A673 (cell line): ENCODE results near the gene LRRC74B. TPM values are rescaled to one million over a fixed set of nuclear protein-coding genes. Genes with fewer than 3 reads are reported as not detected.
A peak's percentile ranks its signal among the peaks of the same experiment; 100 is the strongest.

Experiments
- BruUV-seq: library from RNA; stranded (reverse); fragments of 400-500 nt; replicated peaks from 2 replicates; lab custom pipeline; 2021; lab: Mats Ljungman, UMichigan
- CTCF ChIA-PET: fragments of 300-600 bp; sonication (Branson Sonifier 250); formaldehyde crosslinking; loops from one replicate; lab custom pipeline; 2022; ENCODE audit warnings: antibody characterized with exemption; lab: Charles Lee
- POLR2A ChIA-PET: fragments of 300-600 bp; sonication (Branson Sonifier 250); formaldehyde crosslinking; loops from one replicate; lab custom pipeline; 2022; ENCODE audit warnings: antibody characterized with exemption; ENCODE audit not compliant: low non-redundant PET; lab: Charles Lee
- DNase-seq: peaks from one replicate; pipeline ENCODE4 v3.0.0-alpha.2; 2015; ENCODE audit warnings: low spot score
- H3K27ac ChIP-seq: fragments of 200-600 bp; sonication (generic); 2 replicates; pipeline ENCODE4 v1.5.1; 2016; ENCODE audit warnings: mixed run types, low read depth, mild to moderate bottlenecking, mixed read lengths, antibody characterized with exemption, low read length; ENCODE audit not compliant: poor library complexity, severe bottlenecking
- H3K27me3 ChIP-seq: fragments of 200-600 bp; sonication (generic); replicated peaks from 2 replicates; pipeline ENCODE4 v1.6.1; 2017; ENCODE audit warnings: mixed run types, low read depth, mild to moderate bottlenecking, mixed read lengths, antibody characterized with exemption, low read length; ENCODE audit not compliant: insufficient read depth, poor library complexity
- H3K36me3 ChIP-seq: fragments of 200-600 bp; sonication (generic); 2 replicates; pipeline ENCODE4 v1.6.1; 2016; ENCODE audit warnings: mixed run types, mild to moderate bottlenecking, mixed read lengths, antibody characterized with exemption, low read length; ENCODE audit not compliant: insufficient read depth, poor library complexity, severe bottlenecking
- H3K4me1 ChIP-seq: fragments of 200-600 bp; sonication (generic); 2 replicates; pipeline ENCODE4 v1.6.1; 2017; ENCODE audit warnings: mixed run types, mild to moderate bottlenecking, mixed read lengths, antibody characterized with exemption, low read length; ENCODE audit not compliant: insufficient read depth, poor library complexity, severe bottlenecking
- H3K4me3 ChIP-seq: fragments of 200-600 bp; sonication (generic); 2 replicates; pipeline ENCODE4 v1.5.1; 2016; ENCODE audit warnings: low read depth, mixed run types, mild to moderate bottlenecking, mixed read lengths, low read length; ENCODE audit not compliant: poor library complexity, severe bottlenecking
- H3K9me3 ChIP-seq: fragments of 200-600 bp; sonication (generic); 2 replicates; pipeline ENCODE4 v1.6.1; 2016; ENCODE audit warnings: mixed run types, low read depth, mild to moderate bottlenecking, mixed read lengths, antibody characterized with exemption, low read length; ENCODE audit not compliant: poor library complexity, severe bottlenecking
- CTCF ChIP-seq: fragments of 300-800, 200-600 bp; sonication (generic); conservative IDR thresholded peaks from 2 replicates; pipeline ENCODE4 v1.5.1; 2017; ENCODE audit warnings: low read depth, mild to moderate bottlenecking, antibody characterized with exemption, low read length, moderate library complexity, mixed read lengths
- EZH2 ChIP-seq: fragments of 200-600 bp; sonication (generic); IDR thresholded peaks from 2 replicates; pipeline ENCODE4 v1.6.1; 2017; ENCODE audit warnings: borderline replicate concordance, low read depth, mild to moderate bottlenecking, mixed read lengths, antibody characterized with exemption, low read length; ENCODE audit not compliant: poor library complexity, severe bottlenecking
- intact Hi-C: fragments of 100-400 bp; cut with micrococcal nuclease; formaldehyde crosslinking; loops from one replicate; pipeline ENCODE4 v1.10.0; 2022; ENCODE audit not compliant: unreplicated experiment
- total RNA-seq: library from RNA; stranded (reverse); gene quantifications from 2 replicates; pipeline ENCODE4 v1.2.3, GENCODE V29; 2021

Gene LRRC74B
- total RNA-seq, 1 experiment from 2014 or later, result not detected

- ChIA-PET POLR2A (no interaction called here), CTCF (interaction anchor here (0.5 to 1.1 kb wide), 5 partner anchors 62 to 587 kb away, joined by 3 to 10 read pairs (median 4); partner anchors contain the start of gene SDF2L1)
- intact Hi-C loops, result no loop called here
- Histone ChIP-seq H3K4me3 (no peak overlapping the region), H3K27ac (no peak overlapping the region), H3K9me3 (no peaks in the 10 kb centered on the region), H3K4me1 (no peaks in the 10 kb centered on the region), H3K36me3 (no peaks in the 10 kb centered on the region), H3K27me3 (no peaks in the 10 kb centered on the region)
- TF ChIP-seq CTCF (peak; percentile 92), EZH2 (no peak)
- DNase-seq, result peak; percentile 80
- BruUV-seq, result no TSS peak
Measured at GRCh38 chr22:21102659-21103267, 57.0 kb downstream of the LRRC74B start.

GRCh38 chr22:21103633-21104032, 57.9 kb downstream of the LRRC74B start:
- CTCF ChIA-PET, result interaction anchor here (0.6 to 1.1 kb wide), 4 partner anchors 63 to 539 kb away, joined by 3 to 5 read pairs (median 4); partner anchors contain the start of gene SDF2L1
- DNase-seq, result no peak
- Histone ChIP-seq H3K4me1 (no peaks in the 10 kb centered on the region), H3K4me3 (no peak overlapping the region), H3K27me3 (no peaks in the 10 kb centered on the region), H3K9me3 (no peaks in the 10 kb centered on the region), H3K27ac (no peak overlapping the region), H3K36me3 (no peaks in the 10 kb centered on the region)
- intact Hi-C loops, result no loop called here
- no TSS peak for BruUV-seq
- POLR2A ChIA-PET, result no interaction called here
- TF ChIP-seq CTCF (no peak), EZH2 (no peak)

GRCh38 chr22:21104126-21104691, 58.5 kb downstream of the LRRC74B start:
- DNase-seq, result no peak
- Histone ChIP-seq H3K27me3 (no peaks in the 10 kb centered on the region), H3K27ac (no peak overlapping the region), H3K9me3 (no peaks in the 10 kb centered on the region), H3K4me1 (no peaks in the 10 kb centered on the region), H3K36me3 (no peaks in the 10 kb centered on the region), H3K4me3 (no peak overlapping the region)
- ChIA-PET POLR2A (no interaction called here), CTCF (interaction anchor here (1.0 kb wide), 1 partner anchor 83 kb away, joined by 3 read pairs; no protein-coding TSS in a partner anchor)
- intact Hi-C loops, result no loop called here
- no TSS peak for BruUV-seq
- TF ChIP-seq EZH2 (no peak), CTCF (no peak; the same call in 1 of the 2 replicates)
